Testis (tissue), 2 donors: ENCODE data around the gene SNTN.

Source experiments
- CTCF ChIP-seq, 3 experiments: fragments of 450-650 bp in 2 of 3; fragments of 200-600 bp in 1 of 3; sonication (generic) in 1 of 3; IDR thresholded peaks; one replicate each; pipeline ENCODE4 v1.5.1; 2016 to 2019; ENCODE audit warnings: antibody characterized with exemption in 3 of 3, mild to moderate bottlenecking in 2 of 3, moderate library complexity in 1 of 3
- POLR2A ChIP-seq: fragments of 450-650 bp; IDR thresholded peaks from one replicate; pipeline ENCODE4 v1.6.1; 2017; ENCODE audit warnings: antibody characterized with exemption, mild to moderate bottlenecking, moderate library complexity

- no peak for TF ChIP-seq CTCF (IDR thresholded peaks at IDR 0.05)
- no peak for TF ChIP-seq POLR2A
These were observed 43.1 kb upstream of the SNTN start for GRCh38 chr3:63609408-63609807.
